ENCODE measurements around the gene STARD8. TPM values are rescaled to one million over a fixed set of nuclear protein-coding genes. Genes with fewer than 3 reads are reported as not detected.
A peak's percentile ranks its signal among the peaks of the same experiment; 100 is the strongest.

The STARD8 gene
- total RNA-seq, 2 donors from 2014 or later = 1.6 to 2.3 TPM

DNA sequence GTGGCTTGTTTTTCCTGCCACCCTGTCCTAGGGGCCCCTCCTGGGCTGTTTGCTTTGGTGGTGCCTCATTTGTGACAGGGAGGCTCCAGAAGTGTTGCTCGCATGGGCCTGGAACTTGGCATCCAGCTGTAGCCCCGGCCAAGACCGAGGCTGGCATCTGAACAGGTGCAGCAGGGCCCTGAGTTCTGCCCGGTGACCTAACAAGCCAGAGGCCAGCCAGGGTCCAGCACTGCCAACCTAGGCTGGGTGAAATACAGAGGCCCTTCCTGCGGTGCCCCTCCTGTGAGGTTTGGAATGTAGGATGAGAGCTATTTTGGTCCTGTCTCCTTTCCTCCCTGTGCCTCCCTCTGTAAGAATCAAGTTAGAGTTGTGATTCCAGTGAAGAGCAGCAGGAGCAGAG lies 58.5 kb downstream of the STARD8 start:
- TF ChIP-seq CTCF (IDR thresholded peaks at IDR 0.05) = no peak
- no peaks in the 10 kb centered on the region for H3K27me3 ChIP-seq
- H3K27ac ChIP-seq = no peak overlapping the region
- H3K4me3 ChIP-seq = no peak overlapping the region
- H3K36me3 ChIP-seq = no peaks in the 10 kb centered on the region
- no peak for DNase-seq
- intact Hi-C loops (cut with DNase I) = no loop called here
- H3K9me3 ChIP-seq = no peaks in the 10 kb centered on the region
- H3K9ac ChIP-seq (ENCODE audit: low read depth in 2 of 2, low read length in 2 of 2) = no peak overlapping the region
- no peaks in the 10 kb centered on the region for H3K4me1 ChIP-seq

- TF ChIP-seq CTCF (IDR thresholded peaks at IDR 0.05) = no peak
- intact Hi-C loops (cut with DNase I) = no loop called here
Measured at GRCh38 chrX:68708503-68709290, 61.2 kb downstream of the STARD8 start.

DNA sequence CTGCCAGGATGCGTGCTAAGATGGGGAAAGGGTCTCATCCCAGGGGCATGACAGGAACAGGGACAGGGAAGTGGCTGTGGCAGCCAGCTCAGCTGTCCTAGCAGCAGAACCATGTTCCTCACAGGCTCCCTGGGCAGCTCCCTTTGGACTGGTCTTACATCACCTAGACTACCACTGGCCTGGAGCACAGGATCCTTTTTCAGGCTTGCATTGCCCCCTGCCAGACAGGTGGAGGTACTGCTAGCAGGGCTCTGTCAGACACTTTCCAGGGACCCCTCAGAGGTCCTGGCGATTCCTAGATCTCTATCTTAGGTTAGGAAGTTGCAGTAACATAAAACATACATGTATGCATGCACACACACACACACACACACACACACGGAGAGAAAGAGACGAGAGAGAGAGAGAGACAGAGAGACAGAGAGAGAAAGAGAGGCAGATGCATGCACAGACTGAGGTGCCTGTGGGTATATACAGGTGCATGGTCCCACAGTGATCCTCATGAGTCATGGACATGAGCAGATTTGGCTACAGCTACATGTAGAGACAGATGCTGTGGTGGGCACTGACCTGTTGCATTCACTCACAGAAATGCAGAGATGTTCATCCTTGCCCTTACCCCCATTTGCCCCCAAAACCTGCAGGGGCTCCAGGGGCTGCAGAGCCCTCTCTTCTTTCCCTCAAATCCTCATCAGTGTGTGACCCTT lies 63.6 kb downstream of the STARD8 start:
- intact Hi-C loops (cut with DNase I) = loop anchor here (5.0 kb wide), 1 partner anchor 199 kb away; no protein-coding TSS in a partner anchor
- H3K4me1 ChIP-seq = no peaks in the 10 kb centered on the region
- no peaks in the 10 kb centered on the region for H3K36me3 ChIP-seq
- H3K27me3 ChIP-seq = no peaks in the 10 kb centered on the region
- H3K9ac ChIP-seq (ENCODE audit: low read depth in 2 of 2, low read length in 2 of 2) = no peak overlapping the region
- no peak overlapping the region for H3K4me3 ChIP-seq
- H3K27ac ChIP-seq = no peak overlapping the region
- H3K9me3 ChIP-seq = no peaks in the 10 kb centered on the region
- DNase-seq = no peak
- TF ChIP-seq CTCF (IDR thresholded peaks at IDR 0.05) = peak; percentile 35

More at GRCh38 chrX:68708503-68709290, 61.2 kb downstream of the STARD8 start:
- H3K27ac ChIP-seq = no peak overlapping the region
- no peak overlapping the region for H3K4me3 ChIP-seq
- H3K27me3 ChIP-seq = no peaks in the 10 kb centered on the region
- no peaks in the 10 kb centered on the region for H3K36me3 ChIP-seq
- no peaks in the 10 kb centered on the region for H3K4me1 ChIP-seq
- no peaks in the 10 kb centered on the region for H3K9me3 ChIP-seq
- no peak overlapping the region for H3K9ac ChIP-seq (ENCODE audit: low read depth in 2 of 2, low read length in 2 of 2)
- no peak for DNase-seq

DNA sequence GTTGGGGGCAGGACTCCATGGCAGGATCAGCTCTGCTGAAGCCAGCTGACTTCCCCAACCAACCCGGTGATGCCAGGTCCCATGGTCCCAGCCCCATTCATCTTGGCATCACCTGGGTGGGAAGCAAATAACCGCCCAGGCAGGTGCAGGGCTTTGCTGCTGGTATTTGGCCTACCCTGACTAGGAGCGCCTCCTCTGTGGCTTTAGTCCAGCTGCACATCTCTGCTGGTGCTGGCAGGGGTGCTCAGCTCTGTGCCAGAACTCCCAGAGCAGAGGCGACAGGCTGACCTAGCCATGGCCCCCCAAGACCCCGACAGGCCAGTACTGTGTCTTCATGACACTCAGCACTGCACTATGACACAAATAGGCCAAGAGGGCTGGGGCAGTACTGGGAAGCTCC lies 64.4 kb downstream of the STARD8 start:
- no peaks in the 10 kb centered on the region for H3K9me3 ChIP-seq
- H3K4me3 ChIP-seq = no peak overlapping the region
- H3K36me3 ChIP-seq = no peaks in the 10 kb centered on the region
- no peak overlapping the region for H3K27ac ChIP-seq
- DNase-seq = no peak
- no peak for TF ChIP-seq CTCF (IDR thresholded peaks at IDR 0.05)
- H3K4me1 ChIP-seq = no peaks in the 10 kb centered on the region
- H3K27me3 ChIP-seq = no peaks in the 10 kb centered on the region
- intact Hi-C loops (cut with DNase I) = loop anchor here (5.0 kb wide), 1 partner anchor 200 kb away; no protein-coding TSS in a partner anchor
- no peak overlapping the region for H3K9ac ChIP-seq (ENCODE audit: low read depth in 2 of 2, low read length in 2 of 2)

- DNase-seq = no peak
- intact Hi-C loops (cut with DNase I) = loop anchor here (5.0 kb wide), 1 partner anchor 203 kb away; no protein-coding TSS in a partner anchor
Measured at GRCh38 chrX:68714856-68715255, 67.4 kb downstream of the STARD8 start.

More at GRCh38 chrX:68714856-68715255, 67.4 kb downstream of the STARD8 start:
- Histone ChIP-seq H3K4me3 (no peak overlapping the region), H3K4me1 (no peaks in the 10 kb centered on the region), H3K36me3 (no peaks in the 10 kb centered on the region), H3K27ac (no peak overlapping the region), H3K27me3 (no peaks in the 10 kb centered on the region), H3K9me3 (no peaks in the 10 kb centered on the region), H3K9ac (ENCODE audit: low read depth in 2 of 2, low read length in 2 of 2) (no peak overlapping the region)
- TF ChIP-seq CTCF (IDR thresholded peaks at IDR 0.05) = no peak
